ENCODE results near the gene SNRPD3.

SNRPD3 gene

GRCh38 chr22:24584871-24585411 is 29.1 kb downstream of the SNRPD3 start:
- no peak for DNase-seq (ENCODE audit: extremely low spot score)
- TF ChIP-seq FOXM1 (IDR thresholded peaks at IDR 0.05; ENCODE audit: borderline replicate concordance) (no peak), ARNT (IDR thresholded peaks at IDR 0.05) (no peak), FOXK2 (IDR thresholded peaks at IDR 0.05) (no peak), ZNF384 (IDR thresholded peaks at IDR 0.05) (no peak), L3MBTL2 (conservative IDR thresholded peaks at IDR 0.05) (no peak), HDGF (IDR thresholded peaks at IDR 0.05; ENCODE audit: borderline replicate concordance) (no peak), BHLHE40 (IDR thresholded peaks at IDR 0.05; ENCODE audit: borderline replicate concordance) (no peak), SP1 (IDR thresholded peaks at IDR 0.05) (no peak), ELF4 (IDR thresholded peaks at IDR 0.05) (no peak), NFRKB (IDR thresholded peaks at IDR 0.05) (no peak), TARDBP (IDR thresholded peaks at IDR 0.05) (no peak), FOXA1 (IDR thresholded peaks at IDR 0.05) (no peak), SUZ12 (IDR thresholded peaks at IDR 0.05) (no peak), PKNOX1 (IDR thresholded peaks at IDR 0.05) (no peak)
- ChIA-PET CTCF (no interaction called here), POLR2A (interaction anchor here (1.0 to 2.0 kb wide), 2 partner anchors 8 to 11 kb away, joined by 3 to 14 read pairs; partner anchors contain the start of gene LRRC75B)

DNA sequence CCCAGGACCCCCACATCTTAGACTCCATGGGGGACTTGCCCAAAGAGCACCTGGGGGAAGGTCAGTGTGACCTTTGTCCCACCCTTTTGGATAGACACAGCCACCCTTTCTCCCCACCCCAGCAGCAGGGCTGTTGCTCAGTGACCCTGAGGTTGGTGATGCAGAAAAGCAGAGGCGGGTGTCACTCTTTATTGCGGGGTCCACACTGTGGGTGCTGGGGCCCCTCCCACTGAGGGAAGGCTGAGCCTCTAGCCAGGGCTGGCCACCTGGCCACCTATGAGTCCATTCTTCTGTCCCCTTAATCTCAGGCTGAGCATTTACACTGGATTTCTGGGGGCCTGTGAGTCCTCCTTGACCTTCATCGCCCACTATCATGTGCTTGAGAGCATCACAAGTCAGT is 29.7 kb downstream of the SNRPD3 start:
- POLR2A ChIA-PET = no interaction called here

GRCh38 chr22:24585927-24586546 is 30.2 kb downstream of the SNRPD3 start:
- DNase-seq (ENCODE audit: extremely low spot score) = no peak
- ChIA-PET CTCF (no interaction called here), POLR2A (no interaction called here)
- TF ChIP-seq BHLHE40 (IDR thresholded peaks at IDR 0.05; ENCODE audit: borderline replicate concordance) = no peak
- TF ChIP-seq ZNF384 (IDR thresholded peaks at IDR 0.05) = no peak
- TF ChIP-seq NFRKB (IDR thresholded peaks at IDR 0.05) = no peak
- no peak for TF ChIP-seq HDGF (IDR thresholded peaks at IDR 0.05; ENCODE audit: borderline replicate concordance)
- TF ChIP-seq SUZ12 (IDR thresholded peaks at IDR 0.05) = no peak
- TF ChIP-seq PKNOX1 (IDR thresholded peaks at IDR 0.05) = no peak
- no peak for TF ChIP-seq FOXA1 (IDR thresholded peaks at IDR 0.05)
- no peak for TF ChIP-seq ELF4 (IDR thresholded peaks at IDR 0.05)
- no peak for TF ChIP-seq SP1 (IDR thresholded peaks at IDR 0.05)
- TF ChIP-seq FOXK2 (IDR thresholded peaks at IDR 0.05) = no peak
- no peak for TF ChIP-seq LEF1 (IDR thresholded peaks at IDR 0.05; ENCODE audit: borderline replicate concordance)
- TF ChIP-seq L3MBTL2 (conservative IDR thresholded peaks at IDR 0.05) = no peak
- no peak for TF ChIP-seq ARNT (IDR thresholded peaks at IDR 0.05)
- no peak for TF ChIP-seq FOXM1 (IDR thresholded peaks at IDR 0.05; ENCODE audit: borderline replicate concordance)
- TF ChIP-seq TARDBP (IDR thresholded peaks at IDR 0.05) = no peak
- no peak for TF ChIP-seq CTBP1 (IDR thresholded peaks at IDR 0.05; ENCODE audit: borderline replicate concordance)

More for the DNA sequence above, 29.7 kb downstream of the SNRPD3 start:
- no peak for DNase-seq (ENCODE audit: extremely low spot score)
- CTCF ChIA-PET = no interaction called here
- TF ChIP-seq FOXK2 (IDR thresholded peaks at IDR 0.05) (no peak), ARNT (IDR thresholded peaks at IDR 0.05) (no peak), LEF1 (IDR thresholded peaks at IDR 0.05; ENCODE audit: borderline replicate concordance) (no peak), CTBP1 (IDR thresholded peaks at IDR 0.05; ENCODE audit: borderline replicate concordance) (no peak), PKNOX1 (IDR thresholded peaks at IDR 0.05) (no peak), ZNF384 (IDR thresholded peaks at IDR 0.05) (no peak), SUZ12 (IDR thresholded peaks at IDR 0.05) (no peak), FOXM1 (IDR thresholded peaks at IDR 0.05; ENCODE audit: borderline replicate concordance) (no peak)

DNA sequence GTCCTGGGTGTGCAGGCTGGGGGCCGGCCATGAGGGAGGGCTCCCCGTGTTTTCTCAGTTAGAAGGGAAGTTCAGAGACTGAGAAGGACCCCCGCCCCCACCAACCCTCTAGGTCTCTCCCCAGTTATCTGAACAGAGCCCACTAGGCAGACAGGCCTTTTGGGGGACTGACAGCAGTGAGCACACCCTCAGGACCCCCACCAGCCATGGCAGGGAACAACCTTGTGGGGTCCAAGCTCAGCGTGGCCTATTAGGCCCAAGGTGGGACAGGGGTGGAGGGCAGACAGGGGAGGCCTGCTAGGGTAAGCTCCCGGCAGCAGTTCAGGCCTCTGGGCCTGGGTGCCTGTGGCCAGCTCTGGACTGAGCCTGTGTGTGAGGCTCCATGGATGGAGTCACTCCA is 31.5 kb downstream of the SNRPD3 start:
- TF ChIP-seq CTBP1 (IDR thresholded peaks at IDR 0.05; ENCODE audit: borderline replicate concordance) (no peak), ZNF384 (IDR thresholded peaks at IDR 0.05) (no peak), SUZ12 (IDR thresholded peaks at IDR 0.05) (no peak), L3MBTL2 (conservative IDR thresholded peaks at IDR 0.05) (no peak), FOXM1 (IDR thresholded peaks at IDR 0.05; ENCODE audit: borderline replicate concordance) (no peak), ARNT (IDR thresholded peaks at IDR 0.05) (no peak), PKNOX1 (IDR thresholded peaks at IDR 0.05) (no peak), LEF1 (IDR thresholded peaks at IDR 0.05; ENCODE audit: borderline replicate concordance) (no peak)
- ChIA-PET POLR2A (interaction anchor here (1.8 kb wide), 1 partner anchor 32 kb away, joined by 5 read pairs; the partner anchor contains the start of gene GUCD1), CTCF (no interaction called here)
- DNase-seq (ENCODE audit: extremely low spot score) = no peak

DNA sequence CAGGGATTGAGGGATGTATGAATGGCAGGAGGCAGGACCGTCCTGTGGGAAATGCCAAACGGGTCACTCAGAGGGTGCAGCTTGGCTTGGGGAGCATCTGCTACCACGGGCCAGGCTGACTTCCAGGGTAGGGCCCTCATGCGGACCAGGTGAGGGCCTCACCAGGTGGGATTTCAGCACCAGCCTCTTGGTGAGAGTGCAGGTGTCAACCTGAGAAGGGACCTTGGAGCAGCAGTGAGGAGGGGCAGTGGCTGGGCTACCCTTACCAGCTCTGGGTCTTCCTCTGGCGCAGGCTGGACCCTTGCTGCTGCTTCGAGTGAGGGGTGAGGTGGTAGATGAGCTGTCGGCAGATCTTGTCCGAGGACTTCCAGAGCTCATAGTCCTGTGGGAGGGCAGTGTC is 32.1 kb downstream of the SNRPD3 start:
- CTCF ChIA-PET = no interaction called here
- POLR2A ChIA-PET = interaction anchor here (1.8 kb wide), 1 partner anchor 33 kb away, joined by 5 read pairs; the partner anchor contains the start of gene GUCD1
- TF ChIP-seq L3MBTL2 (conservative IDR thresholded peaks at IDR 0.05) = no peak
- no peak for DNase-seq (ENCODE audit: extremely low spot score)

DNA sequence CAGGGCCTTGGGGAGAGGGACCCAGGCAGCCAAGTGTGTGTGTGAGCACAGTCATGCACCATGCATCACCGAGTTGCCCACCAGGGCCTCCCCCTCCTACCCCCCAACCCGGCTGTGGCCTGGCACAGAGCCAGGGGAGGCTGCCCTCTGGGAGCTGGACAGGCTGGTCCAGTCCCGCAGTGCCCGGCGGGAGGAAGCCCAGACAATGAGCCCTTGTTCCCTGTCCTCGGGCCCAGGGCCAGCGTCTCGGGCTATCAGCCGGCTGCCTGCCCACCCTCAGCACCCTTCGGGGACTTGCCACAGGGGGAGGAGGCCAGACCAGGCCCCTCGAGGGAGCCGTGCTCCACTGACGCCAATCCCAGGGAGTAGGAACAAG is 32.6 kb downstream of the SNRPD3 start:
- no peak for DNase-seq (ENCODE audit: extremely low spot score)
- POLR2A ChIA-PET = interaction anchor here (1.8 kb wide), 1 partner anchor 33 kb away, joined by 5 read pairs; the partner anchor contains the start of gene GUCD1
- CTCF ChIA-PET = no interaction called here
- TF ChIP-seq FOXA1 (IDR thresholded peaks at IDR 0.05) = no peak
- TF ChIP-seq HDGF (IDR thresholded peaks at IDR 0.05; ENCODE audit: borderline replicate concordance) = no peak
- no peak for TF ChIP-seq SUZ12 (IDR thresholded peaks at IDR 0.05)
- no peak for TF ChIP-seq ARNT (IDR thresholded peaks at IDR 0.05)
- no peak for TF ChIP-seq BHLHE40 (IDR thresholded peaks at IDR 0.05; ENCODE audit: borderline replicate concordance)
- TF ChIP-seq TARDBP (IDR thresholded peaks at IDR 0.05) = no peak
- TF ChIP-seq ZNF384 (IDR thresholded peaks at IDR 0.05) = no peak
- no peak for TF ChIP-seq PKNOX1 (IDR thresholded peaks at IDR 0.05)
- TF ChIP-seq FOXM1 (IDR thresholded peaks at IDR 0.05; ENCODE audit: borderline replicate concordance) = no peak
- TF ChIP-seq NFRKB (IDR thresholded peaks at IDR 0.05) = no peak
- TF ChIP-seq CTBP1 (IDR thresholded peaks at IDR 0.05; ENCODE audit: borderline replicate concordance) = no peak
- TF ChIP-seq ELF4 (IDR thresholded peaks at IDR 0.05) = no peak
- no peak for TF ChIP-seq L3MBTL2 (conservative IDR thresholded peaks at IDR 0.05)
- no peak for TF ChIP-seq LEF1 (IDR thresholded peaks at IDR 0.05; ENCODE audit: borderline replicate concordance)
- TF ChIP-seq SP1 (IDR thresholded peaks at IDR 0.05) = no peak
- TF ChIP-seq FOXK2 (IDR thresholded peaks at IDR 0.05) = no peak
